Limb (tissue), 2 donors: ENCODE measurements around the gene PADI2.
"Not testable (repeated sequence)": the region's sequence is repeated elsewhere in the genome, so short reads cannot be mapped to it uniquely, and the experiment has no call there.

Experiments
- DNase-seq, 2 donors: peaks; one replicate each; pipeline ENCODE4 v3.0.0-alpha.2; 2016; ENCODE audit errors: extremely low spot score in 2 of 2

The PADI2 gene

DNA sequence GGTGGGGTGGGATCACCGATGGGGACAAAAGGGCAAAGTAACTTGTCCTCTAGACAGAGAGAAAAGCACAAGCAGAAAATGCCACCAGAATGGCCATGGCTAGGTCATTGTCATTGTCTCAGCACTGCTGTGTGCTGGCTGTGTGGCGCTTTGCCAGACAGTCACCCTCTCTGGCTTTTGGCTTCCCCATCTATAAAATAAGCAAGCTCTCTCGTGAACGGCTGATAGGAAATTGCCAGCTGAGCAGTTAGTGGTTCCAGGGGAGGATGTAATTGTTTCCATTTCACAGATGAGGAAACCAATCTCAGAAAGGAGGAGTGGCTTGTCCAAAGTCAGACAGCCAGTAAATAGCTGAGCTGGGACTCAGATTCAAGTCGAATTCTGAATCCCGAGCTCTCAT lies 32.5 kb downstream of the PADI2 start:
- DNase-seq: no peak

DNA sequence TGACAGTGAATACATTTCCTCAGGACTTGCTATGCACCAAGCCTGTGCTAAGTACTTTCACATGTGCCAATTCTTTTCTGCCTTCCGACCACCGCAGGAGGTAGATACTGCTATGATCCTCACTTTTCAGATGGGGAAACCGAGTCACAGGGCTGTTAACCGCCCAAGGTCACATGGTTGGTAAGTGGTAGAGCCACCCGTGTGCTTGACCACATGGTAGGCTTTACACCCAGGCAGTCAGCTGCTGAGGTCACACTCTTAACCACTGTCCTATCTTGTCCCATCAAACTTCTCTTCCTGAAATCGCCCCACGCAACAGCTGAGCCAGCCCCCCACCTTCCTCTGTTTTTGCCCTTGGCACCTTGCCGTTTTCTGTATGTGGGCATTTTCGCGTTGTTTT lies 34.5 kb downstream of the PADI2 start:
- no peak for DNase-seq

DNA sequence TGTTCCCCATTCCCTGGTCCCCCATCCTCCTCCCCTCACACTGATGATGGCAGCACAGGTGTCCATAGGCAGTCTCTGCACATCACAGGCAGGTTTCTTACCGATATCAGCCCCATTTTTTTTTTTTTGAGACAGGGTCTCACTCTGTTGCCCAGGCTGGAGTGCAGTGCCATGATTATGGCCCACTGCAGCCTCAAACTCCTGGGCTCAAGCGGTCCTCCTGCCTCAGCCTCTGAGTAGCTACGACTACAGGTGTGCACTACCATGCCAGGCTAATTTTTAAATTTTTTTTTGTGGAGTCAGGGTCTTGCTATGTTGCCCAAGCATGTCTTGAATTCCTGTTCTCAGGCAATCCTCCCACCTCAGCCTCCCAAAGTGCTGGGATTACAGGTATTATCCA lies 36.5 kb downstream of the PADI2 start:
- DNase-seq: no peak

DNA sequence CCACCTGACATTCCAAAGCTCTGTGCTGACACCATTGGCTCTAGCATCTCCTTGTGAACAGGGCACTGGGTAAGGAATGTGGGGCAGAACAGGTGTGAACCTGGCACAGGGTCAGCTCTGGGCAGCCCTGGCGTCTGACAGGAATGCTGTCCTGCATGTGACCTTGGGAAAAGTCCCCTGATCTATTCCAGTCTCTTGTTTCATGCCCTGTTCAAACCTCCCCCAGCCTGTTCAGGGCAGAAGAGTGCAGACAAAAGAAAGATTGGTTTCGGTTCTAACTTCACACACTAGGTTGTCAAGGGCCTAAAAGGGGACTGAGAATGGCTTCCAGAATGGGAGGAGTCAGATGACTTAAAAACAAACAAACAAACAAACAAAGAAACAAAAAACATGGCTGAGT lies 37.8 kb downstream of the PADI2 start:
- DNase-seq: no peak

DNA sequence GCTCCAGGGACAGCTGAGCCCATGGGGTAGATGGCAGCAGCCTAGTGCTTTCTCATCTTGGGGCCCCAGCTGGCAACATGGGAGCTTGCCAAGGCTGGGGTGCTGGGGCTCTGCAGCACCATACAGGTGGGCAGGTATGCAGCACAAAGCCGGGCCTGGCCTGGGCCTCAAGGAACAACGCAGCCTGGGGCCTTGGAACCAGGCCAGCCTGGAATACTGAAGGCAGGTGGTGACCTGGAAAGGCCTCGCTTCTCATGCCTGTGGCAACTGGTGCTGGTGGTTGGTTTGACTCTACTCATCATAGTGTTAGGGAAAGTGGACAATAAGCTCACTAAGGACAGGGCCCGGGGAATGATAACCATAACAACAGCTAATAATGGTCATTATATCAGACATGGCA lies 38.4 kb downstream of the PADI2 start:
- no peak for DNase-seq

DNA sequence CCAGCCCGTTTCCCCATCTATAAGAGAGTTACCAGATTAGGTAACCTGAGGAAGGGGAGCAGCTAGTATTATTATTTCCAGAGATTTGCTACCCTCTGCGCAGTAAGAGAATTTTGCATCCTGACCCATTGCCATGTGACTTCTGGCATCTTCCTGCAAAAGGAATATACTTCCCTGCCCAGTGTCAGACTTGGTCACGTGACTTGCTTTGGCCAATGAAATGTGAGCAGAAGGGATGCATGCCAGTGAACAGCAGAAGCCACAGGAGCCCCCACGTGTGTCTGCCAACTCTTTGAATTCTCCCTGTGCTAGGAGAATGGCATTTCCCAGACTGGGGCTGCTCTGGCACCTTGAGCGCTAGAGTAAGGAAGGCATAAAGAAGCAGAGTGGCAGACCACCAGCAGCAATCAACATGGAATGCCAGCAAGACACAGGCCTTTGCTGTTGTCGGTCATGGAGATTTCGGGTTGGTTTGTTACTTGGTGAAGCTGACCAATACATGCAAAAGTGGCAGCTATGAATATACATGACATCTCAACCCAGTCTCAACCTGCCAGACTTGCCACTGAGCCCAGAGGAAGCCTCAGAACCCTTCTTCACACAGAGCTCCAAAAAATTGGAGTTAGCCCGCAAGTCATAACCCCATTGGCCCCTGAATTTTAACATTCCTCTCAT lies 39.0 kb downstream of the PADI2 start:
- no peak for DNase-seq

DNA sequence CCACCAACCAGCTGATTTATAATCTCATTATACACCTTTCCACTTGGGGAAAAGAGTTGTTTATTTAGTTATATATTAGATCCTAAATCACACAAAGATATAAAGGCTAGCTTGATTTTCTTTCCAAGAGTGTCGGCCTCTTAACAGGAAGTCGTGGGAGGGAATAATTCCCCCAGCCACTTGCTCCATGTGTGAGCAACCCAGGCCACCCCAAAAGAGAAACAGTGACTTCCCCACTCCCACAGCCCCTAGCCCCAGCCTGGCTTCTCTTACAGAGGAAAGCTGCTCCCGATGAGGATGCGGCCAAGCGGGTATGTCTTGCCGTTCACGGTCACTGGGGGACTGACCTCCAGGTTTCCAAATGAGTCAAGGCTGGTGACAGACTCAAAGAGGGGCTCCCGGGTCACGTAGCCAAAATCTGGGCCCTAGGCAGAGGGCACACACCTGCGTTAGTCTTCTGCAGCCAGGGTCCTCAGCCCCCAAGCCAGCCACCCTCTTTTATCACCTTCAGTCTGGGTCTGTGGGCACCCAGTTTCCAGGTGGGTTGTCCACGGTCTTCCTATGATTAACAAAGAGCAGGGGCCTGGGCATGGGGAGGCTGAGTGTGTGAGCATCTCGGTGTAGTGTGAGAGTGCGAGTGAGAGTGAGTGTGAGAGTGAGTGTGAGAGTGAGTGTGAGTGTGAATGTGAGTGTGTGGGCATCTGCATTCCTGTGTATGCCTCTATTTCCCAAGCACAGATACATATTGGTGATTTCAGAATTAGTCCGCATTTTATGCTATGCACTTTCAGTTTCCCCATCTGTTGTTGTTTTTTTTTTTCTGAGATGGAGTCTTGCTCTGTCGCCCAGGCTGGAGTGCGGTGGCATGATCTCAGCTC lies 40.0 kb downstream of the PADI2 start:
- no peak for DNase-seq

DNA sequence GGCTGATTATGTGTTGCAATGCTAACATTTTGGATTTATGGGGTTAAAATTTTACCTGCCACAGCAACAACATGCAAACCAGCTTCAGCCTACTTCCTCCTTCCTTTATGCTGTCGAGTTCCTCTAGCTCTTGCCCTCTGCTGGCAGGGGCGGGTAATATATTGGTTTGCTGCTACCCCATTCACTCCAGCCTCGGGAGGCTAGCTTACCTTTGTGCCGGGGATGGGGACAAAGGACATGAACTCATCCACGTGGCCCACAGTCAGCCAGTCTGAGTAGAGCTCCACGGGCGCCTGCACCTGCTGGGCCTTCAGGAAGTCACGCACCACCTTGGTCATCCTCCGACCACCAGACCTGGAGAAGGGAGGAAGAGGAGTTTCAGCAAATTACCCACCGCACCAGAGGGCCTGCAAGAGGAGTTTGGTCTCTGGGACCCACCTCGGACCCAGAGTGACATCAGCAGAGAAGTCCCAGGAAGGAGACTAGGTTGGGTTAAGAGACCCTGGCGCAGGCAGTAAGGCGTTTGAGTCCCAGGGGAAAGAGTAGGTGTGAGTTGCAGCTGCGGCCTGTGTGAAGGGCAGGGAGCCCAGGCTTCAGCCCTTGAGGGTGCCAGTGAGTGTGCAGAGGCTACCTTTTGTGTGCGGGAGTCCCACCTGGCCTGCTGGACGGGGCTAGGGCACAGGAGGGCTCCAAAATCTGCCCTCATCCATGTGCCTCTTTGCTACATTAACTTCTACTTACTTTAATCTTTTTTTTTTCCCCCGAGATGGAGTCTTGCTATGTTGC lies 43.6 kb downstream of the PADI2 start:
- no peak for DNase-seq

DNA sequence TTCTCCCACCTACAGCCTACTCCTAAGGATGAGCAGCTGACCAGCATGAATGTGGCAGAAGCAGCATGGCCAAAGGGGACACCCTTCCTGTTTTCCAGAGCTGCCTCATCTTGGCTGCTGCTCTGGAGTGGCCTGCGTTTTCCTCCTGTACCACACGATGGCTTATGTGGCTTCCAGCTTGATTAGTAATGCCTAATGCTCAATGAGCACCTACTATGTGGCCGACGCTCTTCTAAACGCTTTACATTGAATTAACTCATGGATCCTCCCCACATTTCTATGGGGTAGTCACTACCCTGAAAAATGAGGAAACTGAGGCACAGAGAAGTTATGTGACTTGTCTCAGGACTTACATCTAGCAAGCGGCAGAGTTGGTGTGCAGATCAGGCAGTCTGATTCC lies 47.5 kb downstream of the PADI2 start:
- no peak for DNase-seq

DNA sequence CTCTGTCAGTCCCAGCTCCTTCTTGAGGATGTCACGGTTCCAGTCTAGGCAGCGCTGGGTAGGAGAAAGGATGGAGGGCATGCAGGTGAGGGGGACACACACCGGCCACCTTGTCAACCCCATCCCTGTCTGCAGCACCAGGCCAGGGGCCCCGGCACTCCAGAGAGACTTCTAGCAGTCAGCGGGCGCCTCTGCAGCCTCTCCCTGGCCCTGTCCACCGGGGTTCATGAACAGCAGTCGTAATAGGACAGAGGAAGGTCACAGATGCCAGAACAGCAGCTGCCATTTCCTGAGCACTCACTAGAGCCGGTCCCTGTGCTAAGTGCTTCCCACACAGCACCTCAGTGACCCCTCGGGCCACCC lies 49.1 kb downstream of the PADI2 start:
- DNase-seq: no peak

DNA sequence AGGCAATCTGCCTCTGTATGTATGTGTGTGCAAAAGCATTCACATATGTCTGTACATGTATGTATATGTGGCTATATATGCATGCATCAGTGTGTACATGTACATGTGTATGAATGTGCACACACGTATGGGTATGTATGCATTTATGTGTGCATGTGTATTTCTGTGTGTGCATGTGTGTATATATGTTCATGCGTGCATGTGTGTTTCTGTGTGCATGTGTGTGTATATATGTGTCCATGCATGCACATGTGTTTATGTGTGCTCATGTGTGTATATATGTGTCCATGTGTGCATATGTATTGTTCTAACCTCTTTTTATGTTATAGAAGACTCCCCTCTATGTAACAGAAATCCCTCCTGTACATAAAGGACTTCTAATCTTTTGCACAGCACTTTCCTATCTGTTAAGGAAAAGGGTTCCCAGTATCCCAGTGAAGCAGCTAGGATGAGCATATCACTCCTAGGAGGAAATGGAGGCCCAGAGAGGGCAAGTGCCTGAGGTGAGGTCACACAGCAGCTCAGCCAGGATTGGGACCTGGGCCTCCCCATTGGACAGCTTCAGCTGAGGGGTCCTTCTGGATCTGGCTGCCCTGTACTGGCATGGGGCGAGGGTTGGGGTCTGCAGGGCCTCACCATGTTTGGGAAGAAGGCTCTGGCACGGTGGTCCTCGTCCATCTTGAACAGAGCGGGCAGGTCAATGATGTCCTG lies 49.6 kb downstream of the PADI2 start:
- DNase-seq: no peak

DNA sequence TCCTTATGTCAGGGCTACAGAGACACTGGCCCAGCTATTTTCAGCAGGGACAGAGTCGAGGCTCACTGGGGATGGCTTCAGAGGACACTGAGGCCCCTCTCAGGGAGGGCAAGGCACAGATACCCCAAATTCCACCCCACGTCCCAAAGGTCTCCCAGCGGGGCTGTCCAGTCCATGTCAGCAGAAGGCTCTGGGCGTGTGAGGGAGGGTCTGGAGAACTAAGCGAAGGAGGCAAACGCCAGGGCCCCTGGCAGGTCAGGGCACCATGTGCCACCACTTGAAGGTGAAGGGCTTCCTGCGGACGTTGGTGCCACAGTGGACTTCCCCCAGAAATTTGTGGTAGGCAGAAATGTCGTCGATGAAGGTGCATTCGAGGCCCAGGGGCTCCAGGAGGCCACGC lies 50.5 kb downstream of the PADI2 start:
- no peak for DNase-seq

DNA sequence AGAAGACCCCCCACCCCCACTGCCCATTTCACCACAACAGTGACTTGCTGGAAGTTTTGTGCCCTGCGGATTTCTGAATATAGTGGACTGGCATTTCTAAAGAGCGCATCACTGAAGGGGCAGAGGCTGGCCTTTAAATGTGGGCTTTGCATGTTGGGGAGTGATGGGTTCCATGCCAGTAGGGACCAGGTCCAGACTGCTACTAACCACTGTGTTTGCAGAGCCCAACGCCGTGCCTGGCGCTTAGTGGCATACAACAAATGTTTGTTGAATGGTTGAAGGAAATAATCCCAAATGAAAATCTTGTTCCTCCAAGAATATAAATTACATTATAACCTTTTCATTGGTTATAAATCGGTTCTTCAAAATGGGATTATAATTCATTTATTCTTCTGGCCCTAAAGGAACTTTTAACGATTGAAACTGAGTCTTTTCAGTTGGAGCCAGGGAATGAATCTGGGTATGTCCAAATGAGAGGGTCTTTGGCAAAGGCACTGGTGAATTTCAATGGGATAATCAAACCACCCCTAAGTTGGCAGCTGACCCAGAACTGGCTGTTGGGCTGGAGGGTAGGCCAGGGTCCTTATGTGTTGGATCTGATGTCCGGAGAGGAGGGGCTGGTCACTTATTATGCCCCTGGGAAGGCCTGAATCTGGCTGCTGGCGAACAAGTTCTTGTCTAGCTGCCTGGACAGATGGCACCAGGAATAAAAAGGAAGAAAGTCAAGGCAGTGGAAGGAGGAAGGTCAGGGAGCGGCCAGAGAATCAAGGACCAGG lies 51.6 kb downstream of the PADI2 start:
- no peak for DNase-seq

DNA sequence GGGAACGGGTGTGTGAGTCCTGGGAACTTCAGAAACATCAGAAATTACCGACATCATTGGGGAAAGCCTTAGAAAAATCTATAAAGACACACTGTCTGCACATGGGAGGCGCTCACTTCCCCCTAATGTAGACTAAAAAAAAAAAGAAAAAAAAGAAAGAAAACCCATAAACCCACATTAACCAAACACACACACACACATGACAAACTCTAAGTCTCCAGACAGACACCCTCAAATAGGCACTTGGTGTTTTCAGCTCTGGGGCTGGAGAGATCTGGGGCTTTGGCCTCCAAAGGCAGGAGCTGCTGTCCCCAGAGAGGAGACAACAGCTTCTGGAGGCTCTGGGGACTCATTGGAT lies 52.2 kb downstream of the PADI2 start:
- DNase-seq: no peak

DNA sequence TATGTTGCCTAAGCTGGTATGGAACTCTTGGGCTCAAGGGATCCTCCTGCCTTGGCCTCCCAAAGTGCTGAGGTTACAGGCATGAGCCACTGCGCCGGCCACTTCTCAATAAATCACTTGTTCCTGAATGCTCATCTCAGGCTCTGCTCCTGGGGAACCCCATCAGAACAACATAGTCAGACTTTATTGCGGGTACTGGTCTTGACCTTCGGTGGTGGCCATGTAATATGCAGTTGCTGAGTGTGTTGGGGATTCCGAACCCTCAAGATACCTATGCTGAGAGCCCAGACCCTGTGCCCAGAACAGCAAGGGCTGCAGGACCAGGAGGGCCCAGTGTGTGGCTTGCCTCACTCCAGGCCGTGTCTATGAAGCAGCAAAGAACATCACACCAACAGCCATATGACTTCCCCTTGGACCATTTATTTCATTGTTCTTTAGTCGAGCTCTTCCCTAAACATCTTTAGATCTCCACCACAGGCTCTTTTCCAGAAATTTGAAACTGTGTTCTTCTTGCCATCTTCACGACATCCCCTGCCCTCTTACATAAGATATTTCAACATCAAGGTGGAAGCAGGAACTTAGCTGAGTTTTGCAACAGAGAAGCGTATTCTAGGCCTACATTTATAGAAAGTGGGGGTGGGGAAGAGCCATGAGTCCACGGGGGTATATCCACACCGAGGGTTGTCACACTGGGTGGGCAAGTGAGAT lies 52.7 kb downstream of the PADI2 start:
- DNase-seq: no peak

DNA sequence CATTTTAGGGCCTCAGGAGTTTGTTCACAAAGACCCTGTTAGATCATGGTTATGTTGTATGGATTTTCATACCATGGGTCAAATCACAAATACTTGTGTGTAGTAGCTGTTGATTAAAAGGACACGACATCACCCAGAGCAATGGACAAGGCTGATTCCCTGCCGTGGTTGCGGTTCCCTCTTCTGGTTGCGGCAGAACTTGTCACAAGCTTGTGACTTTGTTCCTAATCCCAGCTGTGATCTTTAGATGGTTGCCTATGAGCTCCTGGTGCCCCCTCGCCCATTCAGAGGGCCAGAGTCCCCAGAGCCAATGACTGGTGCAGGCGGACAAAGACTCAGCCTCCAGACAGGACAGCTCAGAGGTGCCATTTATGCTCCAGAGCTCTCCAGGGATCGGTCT lies 53.6 kb downstream of the PADI2 start:
- no peak for DNase-seq

DNA sequence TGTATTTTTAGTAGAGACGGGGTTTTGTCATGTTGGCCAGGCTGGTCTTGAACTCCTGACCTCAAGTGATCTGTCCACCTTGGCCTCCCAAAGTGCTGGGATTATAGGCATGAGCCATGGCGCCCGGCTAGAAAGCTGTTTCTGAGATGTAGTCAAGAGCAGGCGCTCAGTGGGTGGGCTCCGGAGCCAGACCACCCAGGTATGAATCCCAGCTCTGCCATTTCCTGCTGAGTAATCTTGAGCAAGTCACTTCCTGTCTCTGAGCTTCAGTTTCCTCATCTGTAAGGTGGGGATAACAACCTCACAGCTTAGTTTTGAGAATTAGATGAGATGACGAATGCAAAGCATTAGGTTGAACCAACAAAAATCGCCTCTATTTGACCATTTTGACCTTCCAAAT lies 56.5 kb downstream of the PADI2 start:
- DNase-seq: not testable (repeated sequence)

DNA sequence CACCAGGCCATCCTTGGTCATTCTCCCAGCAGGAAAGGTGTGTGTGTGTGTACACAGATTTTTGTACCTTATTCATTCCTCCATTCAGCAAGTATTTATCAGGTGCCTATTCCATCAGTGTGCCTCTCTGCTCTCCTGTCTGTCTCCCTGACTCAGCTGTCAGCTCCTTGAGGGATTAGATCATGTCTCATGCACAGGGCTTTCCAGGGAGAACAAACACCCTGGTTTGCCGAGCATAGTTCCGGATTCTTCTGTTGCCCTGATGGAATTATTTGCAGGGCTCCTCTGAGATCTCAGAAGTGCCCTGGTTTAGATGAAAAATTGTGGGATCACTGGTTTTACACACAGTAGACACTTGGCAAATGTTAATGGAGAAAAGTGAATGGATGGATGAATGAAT lies 57.4 kb downstream of the PADI2 start:
- no peak for DNase-seq

DNA sequence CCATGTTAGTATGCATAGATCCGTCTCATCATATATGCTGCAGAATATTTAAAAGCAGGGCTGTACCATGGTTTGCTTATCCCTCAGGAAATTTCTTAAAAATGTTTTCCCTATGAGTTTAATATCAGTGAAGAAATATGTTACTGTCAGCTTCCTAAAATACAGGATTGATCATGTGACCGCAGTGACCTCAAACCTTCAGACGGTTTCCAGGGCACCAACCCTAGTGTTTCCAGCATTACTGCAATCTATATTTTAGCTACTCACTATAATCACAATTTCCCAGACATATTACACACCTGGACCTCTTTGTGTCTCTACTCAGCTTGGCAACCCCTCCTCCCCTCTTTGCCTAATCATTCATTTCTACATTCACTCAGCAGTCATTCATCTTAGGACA lies 57.8 kb downstream of the PADI2 start:
- DNase-seq: no peak

DNA sequence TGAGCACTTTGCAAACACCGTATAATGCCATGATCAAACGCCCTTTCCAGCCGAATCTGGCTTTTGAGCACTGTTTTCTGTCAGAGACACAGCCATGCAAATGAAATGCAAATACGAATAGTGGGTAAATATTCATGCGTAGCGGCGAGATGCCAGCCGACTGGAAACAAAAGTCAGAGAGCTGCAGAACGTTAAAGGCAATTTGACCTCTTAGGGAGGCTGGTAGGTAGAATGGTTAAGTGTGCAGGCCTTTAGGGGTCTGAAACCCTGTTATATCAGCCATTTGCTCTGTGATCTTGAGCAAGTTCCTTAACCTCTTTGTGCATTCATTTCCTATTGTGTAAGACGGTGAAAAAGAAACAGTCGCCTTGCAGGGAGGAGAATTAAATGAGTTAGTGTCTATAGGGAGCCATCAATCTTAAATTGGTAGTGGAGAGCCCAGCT lies 58.9 kb downstream of the PADI2 start:
- DNase-seq: no peak
